MM.1S (cell line): ENCODE results near the gene SIN3A.

ENCODE experiments used
- DNase-seq: peaks from one replicate; pipeline ENCODE4 v3.0.0-alpha.2; 2015
- H2AFZ ChIP-seq: fragments of 300-600 bp; sonication (generic); 2 replicates; pipeline ENCODE4 v1.6.0; 2016; ENCODE audit warnings: antibody characterized with exemption, low read length
- H3F3A ChIP-seq: fragments of 300-600 bp; sonication (generic); 2 replicates; pipeline ENCODE4 v1.6.1; 2016; ENCODE audit warnings: mild to moderate bottlenecking, antibody characterized with exemption, low read length, moderate library complexity, mixed read lengths; ENCODE audit not compliant: insufficient read depth
- H3K27ac ChIP-seq: fragments of 300-600 bp; sonication (generic); 2 replicates; pipeline ENCODE4 v1.5.1; 2016; ENCODE audit warnings: mild to moderate bottlenecking, low read length
- H3K27me3 ChIP-seq: fragments of 300-600 bp; sonication (generic); replicated peaks from 2 replicates; pipeline ENCODE4 v1.6.0; 2016; ENCODE audit warnings: low read length; ENCODE audit not compliant: insufficient read depth
- H3K36me3 ChIP-seq: fragments of 300-600 bp; sonication (generic); replicated peaks from 2 replicates; pipeline ENCODE4 v1.6.1; 2016; ENCODE audit warnings: mild to moderate bottlenecking, low read length, mixed read lengths; ENCODE audit not compliant: insufficient read depth
- H3K4me1 ChIP-seq: fragments of 300-600 bp; sonication (generic); 2 replicates; pipeline ENCODE4 v1.6.1; 2016; ENCODE audit warnings: low read length, mixed read lengths
- H3K4me2 ChIP-seq: fragments of 300-600 bp; sonication (generic); 2 replicates; pipeline ENCODE4 v1.6.0; 2016; ENCODE audit warnings: low read depth, low read length
- H3K4me3 ChIP-seq: fragments of 300-600 bp; sonication (generic); 2 replicates; pipeline ENCODE4 v1.5.1; 2016; ENCODE audit warnings: low read length, mixed read lengths
- H3K79me2 ChIP-seq: fragments of 300-600 bp; sonication (generic); 2 replicates; pipeline ENCODE4 v1.6.1; 2016; ENCODE audit warnings: mixed run types, low read length, mixed read lengths
- H3K9ac ChIP-seq: fragments of 300-600 bp; sonication (generic); 2 replicates; pipeline ENCODE4 v1.6.1; 2016; ENCODE audit warnings: low read length, mixed read lengths
- H3K9me2 ChIP-seq: fragments of 300-600 bp; sonication (generic); replicated peaks from 2 replicates; pipeline ENCODE4 v1.6.1; 2016; ENCODE audit warnings: mild to moderate bottlenecking, low read length, mixed read lengths; ENCODE audit not compliant: insufficient read depth
- H3K9me3 ChIP-seq: fragments of 300-600 bp; sonication (generic); replicated peaks from 2 replicates; pipeline ENCODE4 v1.6.1; 2016; ENCODE audit warnings: mild to moderate bottlenecking, low read length, mixed read lengths; ENCODE audit not compliant: insufficient read depth
- H4K20me1 ChIP-seq: fragments of 300-600 bp; sonication (generic); 2 replicates; pipeline ENCODE4 v1.6.1; 2016; ENCODE audit warnings: mild to moderate bottlenecking, low read length, moderate library complexity, mixed read lengths; ENCODE audit not compliant: insufficient read depth
- EZH2 ChIP-seq: fragments of 300-600 bp; sonication (generic); optimal IDR thresholded peaks from 2 replicates; pipeline ENCODE3; 2017; ENCODE audit warnings: low read depth, mild to moderate bottlenecking, antibody characterized with exemption, low read length, mixed read lengths
- EZH2phosphoT487 ChIP-seq: fragments of 300-600 bp; sonication (generic); IDR thresholded peaks from 2 replicates; pipeline ENCODE4 v1.6.1; 2018; ENCODE audit warnings: antibody characterized with exemption, low read length
- TF ChIP-seq, protein P1 (sequence below): fragments of 300-600 bp; sonication (generic); IDR thresholded peaks from 2 replicates; pipeline ENCODE4 v1.5.1; 2016; ENCODE audit warnings: antibody characterized with exemption, low read length, mixed read lengths

The SIN3A gene

GRCh38 chr15:75367006-75367405 lies 84.5 kb downstream of the SIN3A start:
- Histone ChIP-seq H3F3A (peaks cover 18% of the 10 kb centered on the region), H2AFZ (no peak overlapping the region), H3K4me3 (no peak overlapping the region), H3K9me2 (no peaks in the 10 kb centered on the region), H3K9ac (peak overlapping the region; percentile 26; the same call in 1 of the 2 replicates), H3K79me2 (peaks cover 21% of the 10 kb centered on the region), H3K27ac (no peak overlapping the region), H4K20me1 (no peaks in the 10 kb centered on the region), H3K4me2 (peak overlapping the region; percentile 87; the same call in 1 of the 2 replicates), H3K4me1 (peaks cover 16% of the 10 kb centered on the region), H3K36me3 (0 out of 2 replicates have a peak, but pooled peaks cover 7% of the 10 kb centered on the region), H3K9me3 (no peaks in the 10 kb centered on the region), H3K27me3 (no peaks in the 10 kb centered on the region)
- no peak for DNase-seq
- TF ChIP-seq, protein P1, sequence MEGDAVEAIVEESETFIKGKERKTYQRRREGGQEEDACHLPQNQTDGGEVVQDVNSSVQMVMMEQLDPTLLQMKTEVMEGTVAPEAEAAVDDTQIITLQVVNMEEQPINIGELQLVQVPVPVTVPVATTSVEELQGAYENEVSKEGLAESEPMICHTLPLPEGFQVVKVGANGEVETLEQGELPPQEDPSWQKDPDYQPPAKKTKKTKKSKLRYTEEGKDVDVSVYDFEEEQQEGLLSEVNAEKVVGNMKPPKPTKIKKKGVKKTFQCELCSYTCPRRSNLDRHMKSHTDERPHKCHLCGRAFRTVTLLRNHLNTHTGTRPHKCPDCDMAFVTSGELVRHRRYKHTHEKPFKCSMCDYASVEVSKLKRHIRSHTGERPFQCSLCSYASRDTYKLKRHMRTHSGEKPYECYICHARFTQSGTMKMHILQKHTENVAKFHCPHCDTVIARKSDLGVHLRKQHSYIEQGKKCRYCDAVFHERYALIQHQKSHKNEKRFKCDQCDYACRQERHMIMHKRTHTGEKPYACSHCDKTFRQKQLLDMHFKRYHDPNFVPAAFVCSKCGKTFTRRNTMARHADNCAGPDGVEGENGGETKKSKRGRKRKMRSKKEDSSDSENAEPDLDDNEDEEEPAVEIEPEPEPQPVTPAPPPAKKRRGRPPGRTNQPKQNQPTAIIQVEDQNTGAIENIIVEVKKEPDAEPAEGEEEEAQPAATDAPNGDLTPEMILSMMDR = no peak
- TF ChIP-seq EZH2phosphoT487 (no peak), EZH2 (no peak)

- Histone ChIP-seq H3F3A (peaks cover 18% of the 10 kb centered on the region), H3K79me2 (peaks cover 21% of the 10 kb centered on the region), H3K4me1 (peaks cover 16% of the 10 kb centered on the region), H3K4me2 (no peak overlapping the region), H3K4me3 (no peak overlapping the region), H3K27ac (no peak overlapping the region), H3K9me2 (no peaks in the 10 kb centered on the region), H3K9me3 (no peaks in the 10 kb centered on the region), H4K20me1 (no peaks in the 10 kb centered on the region), H3K27me3 (no peaks in the 10 kb centered on the region), H3K9ac (no peak overlapping the region), H3K36me3 (0 out of 2 replicates have a peak, but pooled peaks cover 4% of the 10 kb centered on the region), H2AFZ (no peak overlapping the region)
- no peak for DNase-seq
- TF ChIP-seq, protein P1 = no peak
- TF ChIP-seq EZH2 (no peak), EZH2phosphoT487 (no peak)
Measured at GRCh38 chr15:75366163-75366562, 85.3 kb downstream of the SIN3A start.

GRCh38 chr15:75364881-75365280 lies 86.6 kb downstream of the SIN3A start:
- Histone ChIP-seq H3K36me3 (no peaks in the 10 kb centered on the region), H2AFZ (no peak overlapping the region), H3K9ac (no peak overlapping the region), H4K20me1 (no peaks in the 10 kb centered on the region), H3F3A (peaks cover 18% of the 10 kb centered on the region), H3K79me2 (peaks cover 15% of the 10 kb centered on the region), H3K9me2 (no peaks in the 10 kb centered on the region), H3K27ac (no peak overlapping the region), H3K27me3 (no peaks in the 10 kb centered on the region), H3K4me2 (no peak overlapping the region), H3K4me1 (peaks cover 12% of the 10 kb centered on the region), H3K9me3 (no peaks in the 10 kb centered on the region), H3K4me3 (no peak overlapping the region)
- no peak for DNase-seq
- TF ChIP-seq EZH2 (no peak), EZH2phosphoT487 (no peak)
- TF ChIP-seq, protein P1 = no peak
